ENCODE results near the gene ARHGAP44. TPM values are rescaled to one million over a fixed set of nuclear protein-coding genes. Genes with fewer than 3 reads are reported as not detected.
A peak's percentile ranks its signal among the peaks of the same experiment; 100 is the strongest.

The ARHGAP44 gene, protein sequence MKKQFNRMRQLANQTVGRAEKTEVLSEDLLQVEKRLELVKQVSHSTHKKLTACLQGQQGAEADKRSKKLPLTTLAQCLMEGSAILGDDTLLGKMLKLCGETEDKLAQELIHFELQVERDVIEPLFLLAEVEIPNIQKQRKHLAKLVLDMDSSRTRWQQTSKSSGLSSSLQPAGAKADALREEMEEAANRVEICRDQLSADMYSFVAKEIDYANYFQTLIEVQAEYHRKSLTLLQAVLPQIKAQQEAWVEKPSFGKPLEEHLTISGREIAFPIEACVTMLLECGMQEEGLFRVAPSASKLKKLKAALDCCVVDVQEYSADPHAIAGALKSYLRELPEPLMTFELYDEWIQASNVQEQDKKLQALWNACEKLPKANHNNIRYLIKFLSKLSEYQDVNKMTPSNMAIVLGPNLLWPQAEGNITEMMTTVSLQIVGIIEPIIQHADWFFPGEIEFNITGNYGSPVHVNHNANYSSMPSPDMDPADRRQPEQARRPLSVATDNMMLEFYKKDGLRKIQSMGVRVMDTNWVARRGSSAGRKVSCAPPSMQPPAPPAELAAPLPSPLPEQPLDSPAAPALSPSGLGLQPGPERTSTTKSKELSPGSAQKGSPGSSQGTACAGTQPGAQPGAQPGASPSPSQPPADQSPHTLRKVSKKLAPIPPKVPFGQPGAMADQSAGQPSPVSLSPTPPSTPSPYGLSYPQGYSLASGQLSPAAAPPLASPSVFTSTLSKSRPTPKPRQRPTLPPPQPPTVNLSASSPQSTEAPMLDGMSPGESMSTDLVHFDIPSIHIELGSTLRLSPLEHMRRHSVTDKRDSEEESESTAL
- total RNA-seq, result 6.4 TPM

DNA sequence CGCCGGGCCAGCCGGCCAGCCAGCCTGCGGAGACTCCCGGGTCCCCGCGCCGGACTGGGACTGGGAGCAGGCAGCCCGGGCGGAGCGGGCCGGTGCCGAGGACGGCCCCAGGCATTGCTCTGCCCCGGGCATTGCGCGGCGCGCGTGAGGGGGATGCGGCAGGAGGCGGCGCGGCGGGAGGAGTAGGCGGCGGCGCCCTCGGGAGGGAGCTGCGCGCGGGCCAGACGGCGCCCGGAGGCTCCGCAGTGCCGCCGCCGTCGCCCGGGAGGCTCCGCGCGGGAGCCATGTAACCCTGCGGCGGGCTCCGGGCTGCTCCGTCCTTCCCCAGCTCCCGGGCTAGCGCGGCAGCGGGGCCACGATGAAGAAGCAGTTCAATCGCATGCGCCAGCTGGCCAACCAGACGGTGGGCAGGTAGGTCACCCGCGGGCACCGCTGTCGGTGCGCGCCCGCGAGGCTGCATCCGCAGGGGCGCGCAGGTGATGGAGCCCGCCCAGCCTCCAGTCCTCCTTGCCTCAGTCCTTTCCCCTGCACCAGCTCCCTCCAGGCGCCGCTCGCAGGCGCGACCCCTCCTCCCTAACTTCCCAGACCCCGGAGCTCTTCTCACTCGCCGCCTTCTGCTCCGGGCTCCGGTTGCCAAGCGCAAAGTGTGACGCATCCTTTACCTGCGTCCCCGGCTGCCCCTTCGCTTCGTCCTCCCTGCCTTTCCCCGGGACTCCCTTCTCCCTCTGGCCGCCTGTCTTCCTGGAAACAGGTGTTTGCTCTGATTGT lies at the start of gene ARHGAP44:
ARHGAP44 (plus strand) TSS at position 18 of the 768 bp plus-strand sequence; CDS start at position 359, 341 bp downstream.
- DNase-seq (ENCODE audit: low spot score) (no peak), ATAC-seq (peak; percentile 93)
- intact Hi-C loops (cut with DNase I), result no loop called here

DNA sequence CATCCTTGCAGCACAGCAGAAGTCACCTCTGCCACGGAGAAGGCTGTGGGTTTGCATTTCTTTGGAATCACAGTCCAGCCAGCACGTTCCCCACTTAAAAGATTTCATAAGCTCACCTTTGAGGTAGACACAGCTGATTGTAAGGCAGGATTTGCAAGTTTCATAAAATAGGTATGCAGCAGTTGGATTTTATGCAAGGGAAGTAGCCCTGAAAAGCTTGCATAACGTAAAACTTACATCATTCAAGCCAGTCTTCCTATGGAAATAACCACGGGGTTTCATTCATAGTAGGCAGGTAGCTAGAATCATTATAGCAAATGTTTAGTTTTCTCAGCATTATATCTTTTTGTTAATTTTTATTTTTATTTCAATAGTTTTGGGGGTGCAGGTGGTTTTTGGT lies 49.8 kb upstream of the ARHGAP44 start:
- DNase-seq (ENCODE audit: low spot score), result no peak
- no peak for ATAC-seq
- intact Hi-C loops (cut with DNase I), result no loop called here

DNA sequence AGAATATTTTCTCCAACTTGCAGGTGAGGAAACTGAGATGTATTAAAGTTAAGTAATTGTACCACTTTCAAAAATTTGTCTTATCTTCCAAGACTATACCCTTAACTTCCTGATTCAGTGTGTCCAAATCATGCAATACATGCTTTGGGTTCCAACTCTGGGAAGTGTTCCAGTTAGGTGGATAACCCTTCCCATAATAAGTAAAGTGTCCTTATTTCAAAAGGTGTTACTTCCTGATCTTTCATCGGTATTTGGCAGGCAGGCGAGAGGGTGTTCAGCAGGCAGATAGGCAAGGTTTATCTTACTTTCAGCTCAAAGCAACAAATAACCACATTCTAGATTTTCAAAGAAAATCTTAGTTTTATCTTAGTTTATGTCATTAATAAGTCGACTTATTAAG lies 46.3 kb upstream of the ARHGAP44 start:
- intact Hi-C loops (cut with DNase I), result no loop called here
- no peak for ATAC-seq
- DNase-seq (ENCODE audit: low spot score), result no peak

DNA sequence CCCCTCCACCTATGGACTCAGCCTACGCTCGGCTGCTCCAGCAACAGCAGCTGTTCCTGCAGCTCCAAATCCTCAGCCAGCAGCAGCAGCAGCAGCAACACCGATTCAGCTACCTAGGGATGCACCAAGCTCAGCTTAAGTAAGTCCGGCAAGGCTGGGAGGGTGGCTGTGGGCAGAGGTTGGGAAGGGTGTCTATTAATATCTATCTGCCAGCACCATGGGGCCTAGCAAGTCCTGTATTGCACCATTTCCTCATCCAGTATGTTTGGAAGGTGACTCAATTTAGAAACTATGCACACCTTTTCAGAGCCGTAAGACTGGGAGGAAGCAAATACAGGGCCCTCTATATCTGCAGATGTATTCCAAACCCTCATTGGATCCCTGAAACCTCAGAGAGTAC lies 45.0 kb upstream of the ARHGAP44 start:
- no peak for ATAC-seq
- DNase-seq (ENCODE audit: low spot score), result no peak
- intact Hi-C loops (cut with DNase I), result no loop called here

DNA sequence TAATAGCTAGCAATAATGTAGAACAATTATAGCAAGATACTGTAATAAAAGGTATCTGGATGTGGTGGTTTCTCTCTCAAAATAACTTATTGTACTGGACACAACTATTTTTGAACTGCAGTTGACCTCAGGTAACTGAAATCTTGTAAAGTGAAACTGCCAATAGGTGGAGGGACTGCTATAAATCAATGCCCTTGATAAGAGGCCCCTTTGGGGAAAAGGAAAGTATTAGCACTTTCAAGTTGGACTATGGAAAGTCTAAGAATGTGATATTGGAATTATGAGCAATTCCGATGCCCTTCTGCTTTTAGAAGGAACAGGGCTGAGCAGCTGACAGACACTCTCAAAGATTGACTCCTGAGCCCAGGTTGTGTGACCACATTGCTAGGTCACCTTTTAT lies 44.5 kb upstream of the ARHGAP44 start:
- DNase-seq (ENCODE audit: low spot score), result no peak

DNA sequence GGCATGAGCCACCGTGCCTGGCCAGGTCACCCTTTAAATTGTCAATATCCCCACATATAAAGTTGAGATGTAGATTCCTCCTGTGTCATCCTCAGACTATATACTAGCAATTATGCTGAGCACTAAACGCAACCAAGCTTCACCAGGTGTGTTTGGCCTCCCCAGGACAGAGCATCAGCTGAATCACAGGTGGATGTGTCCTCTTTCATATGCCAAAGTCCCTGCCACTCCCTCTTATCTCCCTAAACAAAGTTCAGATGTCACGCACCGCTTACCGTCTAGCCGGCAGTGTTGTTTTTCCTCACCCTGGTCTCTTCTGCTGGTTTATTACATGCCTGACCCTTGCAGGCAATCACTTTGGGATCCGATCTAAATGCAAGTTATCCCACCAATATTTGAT lies 43.8 kb upstream of the ARHGAP44 start:
- DNase-seq (ENCODE audit: low spot score), result no peak
- ATAC-seq, result no peak
- intact Hi-C loops (cut with DNase I), result no loop called here

More for the DNA sequence above, 44.5 kb upstream of the ARHGAP44 start:
- ATAC-seq, result no peak
- intact Hi-C loops (cut with DNase I), result no loop called here

DNA sequence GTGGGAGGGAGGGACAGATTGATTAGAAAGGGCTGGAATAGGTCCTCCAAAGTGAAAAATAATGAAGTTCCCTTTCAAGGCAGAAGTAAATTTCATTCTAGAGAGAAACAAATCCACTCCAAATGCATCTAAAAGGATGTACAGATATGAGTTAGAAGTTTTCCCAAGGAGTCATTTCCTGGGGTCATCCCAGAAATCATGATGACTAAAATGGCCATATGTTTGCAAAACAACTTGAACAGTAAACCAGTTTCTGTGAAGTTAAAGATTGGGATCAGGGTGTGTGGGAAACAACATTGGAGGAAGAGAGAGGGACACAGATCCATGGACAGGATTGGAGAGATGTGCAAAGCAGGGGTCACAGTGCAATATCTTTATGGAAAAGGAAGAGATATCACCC lies 32.5 kb upstream of the ARHGAP44 start:
- DNase-seq (ENCODE audit: low spot score) (no peak), ATAC-seq (no peak)
- intact Hi-C loops (cut with DNase I), result no loop called here

DNA sequence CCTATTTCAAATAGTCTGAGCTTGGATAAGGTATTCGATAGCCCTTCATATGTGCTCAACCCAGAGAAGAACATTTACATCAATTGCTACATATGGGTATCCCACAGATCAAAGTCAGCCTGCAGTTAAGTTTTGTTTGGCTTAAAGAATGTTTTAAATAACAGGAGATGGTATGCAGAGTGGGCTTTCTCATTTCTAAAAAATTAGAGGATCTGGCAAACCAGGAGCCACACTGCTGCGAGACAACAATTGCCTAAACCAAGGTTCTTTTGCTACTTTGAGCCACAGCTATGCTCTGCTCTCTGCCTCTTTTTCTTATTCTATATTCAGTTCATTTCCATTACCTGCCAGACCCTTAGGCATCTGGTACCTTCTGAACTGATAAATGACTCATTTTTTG lies 30.2 kb upstream of the ARHGAP44 start:
- DNase-seq (ENCODE audit: low spot score), result no peak
- no peak for ATAC-seq
- intact Hi-C loops (cut with DNase I), result no loop called here

DNA sequence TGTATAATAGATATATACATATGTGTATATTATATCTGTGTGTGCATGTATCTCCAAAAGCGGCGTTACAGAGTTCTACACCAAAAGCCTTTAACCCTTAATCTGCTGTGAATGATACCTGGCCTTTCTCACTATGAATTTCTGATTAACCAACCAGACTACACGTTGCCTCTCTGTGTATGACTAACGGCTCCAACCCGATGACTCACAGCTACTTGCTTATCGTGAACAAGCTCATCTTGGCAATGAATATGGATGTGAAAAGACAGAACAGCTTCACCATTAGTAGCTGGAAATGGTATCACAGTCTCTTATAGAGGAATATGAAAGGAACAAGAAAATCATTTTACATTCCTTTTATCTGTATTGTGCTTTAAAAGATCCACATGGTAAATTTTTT lies 23.8 kb upstream of the ARHGAP44 start:
- DNase-seq (ENCODE audit: low spot score) (no peak), ATAC-seq (no peak)
- intact Hi-C loops (cut with DNase I), result no loop called here

DNA sequence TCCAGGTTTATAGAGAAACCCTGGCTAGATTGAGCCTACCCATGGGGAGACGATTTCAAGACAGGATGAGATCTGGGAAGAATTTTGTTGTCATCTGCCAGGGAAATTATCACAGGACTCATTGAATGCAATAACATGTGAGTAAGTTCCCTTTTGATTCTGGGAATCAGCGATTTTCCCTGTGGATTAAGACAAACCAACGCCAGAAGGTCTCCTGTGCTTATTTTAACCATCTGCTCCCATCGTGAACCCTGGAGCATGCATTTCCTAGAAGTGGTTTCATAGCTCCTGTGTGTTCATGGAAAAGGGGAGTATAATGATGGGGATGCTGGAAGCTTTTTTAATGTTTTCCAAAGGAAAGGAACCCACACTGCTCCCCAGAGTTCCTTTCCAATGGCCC lies 21.0 kb upstream of the ARHGAP44 start:
- ATAC-seq, result peak; percentile 84
- intact Hi-C loops (cut with DNase I), result no loop called here
- DNase-seq (ENCODE audit: low spot score), result no peak

DNA sequence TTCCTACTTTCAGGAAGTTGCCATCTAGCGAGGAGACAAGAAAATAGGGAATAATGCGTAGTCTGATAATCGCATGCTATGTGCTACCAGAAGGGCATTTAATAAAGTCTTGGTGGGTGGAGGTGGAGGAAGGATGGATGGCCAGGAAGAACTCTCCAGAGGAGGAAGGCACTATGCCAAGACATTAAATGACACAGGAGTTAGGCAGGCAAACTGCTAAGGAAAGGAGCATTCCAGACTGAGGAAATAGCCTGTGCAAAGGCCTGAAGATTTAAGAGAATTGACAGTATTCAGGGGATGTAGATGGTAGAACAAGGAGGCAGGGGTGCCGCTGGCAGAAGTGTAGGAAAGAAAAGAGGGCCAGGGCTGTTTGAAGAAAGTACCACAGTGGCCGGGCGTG lies 19.3 kb upstream of the ARHGAP44 start:
- ATAC-seq (no peak), DNase-seq (ENCODE audit: low spot score) (no peak)
- intact Hi-C loops (cut with DNase I), result no loop called here

DNA sequence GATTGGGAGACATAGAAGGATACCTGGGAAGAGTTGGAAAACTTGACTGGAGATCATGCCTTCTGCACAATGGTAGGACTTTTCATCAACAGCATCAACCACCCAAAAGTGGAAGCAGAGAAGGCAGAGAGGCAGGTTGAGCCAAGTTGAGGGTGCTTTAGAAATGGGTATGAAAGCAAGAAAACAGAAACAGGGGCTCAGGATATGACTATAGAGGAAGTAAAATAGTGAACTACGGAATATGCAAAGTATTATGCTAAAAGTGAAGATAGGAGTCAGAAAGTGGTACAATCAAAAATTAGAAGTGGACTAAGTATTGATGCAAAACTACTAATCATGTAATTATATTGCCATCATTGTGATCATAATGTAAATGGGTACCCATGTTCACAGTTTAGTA lies 16.1 kb upstream of the ARHGAP44 start:
- no peak for ATAC-seq
- intact Hi-C loops (cut with DNase I), result no loop called here
- no peak for DNase-seq (ENCODE audit: low spot score)

DNA sequence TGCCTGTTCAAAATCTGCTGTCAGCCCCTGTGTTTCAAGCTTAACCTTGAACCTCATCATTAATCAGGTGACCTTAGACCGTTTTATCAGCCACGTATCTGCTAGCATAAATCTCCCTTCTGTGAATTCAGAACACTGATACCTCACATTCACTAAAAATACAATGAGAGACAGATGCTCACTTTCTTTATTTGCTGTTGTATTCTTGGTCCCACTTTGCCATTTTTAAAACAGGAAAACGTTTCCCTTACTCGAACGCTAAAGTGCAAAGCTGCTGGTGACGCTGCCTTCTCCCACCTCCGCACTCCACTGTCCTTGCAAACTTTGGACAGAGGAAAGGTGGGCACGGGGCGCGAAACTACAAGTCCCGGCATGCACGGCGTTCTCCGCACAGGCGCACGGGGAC lies 220 bp upstream of the ARHGAP44 start:
- ATAC-seq (no peak), DNase-seq (ENCODE audit: low spot score) (peak; percentile 73)
- intact Hi-C loops (cut with DNase I), result no loop called here

DNA sequence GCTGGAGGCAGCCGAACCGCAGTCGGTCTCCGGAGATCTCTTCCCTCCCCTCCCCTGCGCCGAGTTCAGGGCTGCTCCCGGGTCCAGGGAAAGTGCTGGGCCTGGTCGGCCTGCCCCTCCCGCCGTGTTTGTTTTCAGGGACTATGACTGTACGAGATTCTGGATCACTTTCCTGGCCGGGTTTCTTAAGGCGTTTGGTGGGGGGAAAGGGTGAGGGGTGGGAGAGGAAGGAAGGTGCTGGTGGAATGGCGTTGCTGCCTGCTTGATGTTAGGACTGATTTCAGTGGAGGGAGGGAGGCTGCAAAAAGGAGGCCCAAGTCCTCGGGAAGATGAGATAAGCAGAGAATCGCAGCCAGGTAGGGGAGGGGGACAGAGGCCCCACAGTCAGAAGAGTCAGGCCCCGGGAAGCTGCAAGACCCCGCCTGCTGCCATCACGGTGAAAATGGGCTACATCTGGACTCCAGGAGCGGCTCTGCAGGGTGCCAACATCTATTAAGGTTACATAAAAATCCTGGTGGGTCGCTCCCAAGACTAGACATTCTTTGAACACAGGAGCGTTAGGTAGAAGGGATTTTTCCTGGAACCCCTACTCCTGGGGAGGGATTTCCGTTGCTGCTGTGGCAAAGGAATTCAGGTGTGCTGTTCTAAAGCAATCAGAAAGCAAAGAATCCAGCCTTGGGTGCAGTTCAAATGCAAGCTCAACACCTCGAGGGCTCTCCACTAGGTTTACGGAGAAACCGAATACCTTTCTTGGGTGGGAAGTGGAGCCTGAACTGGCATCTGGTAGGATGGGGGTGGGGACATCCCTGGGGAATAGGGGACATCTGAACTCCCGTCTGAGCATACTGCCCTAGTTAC lies 1.2 kb downstream of the ARHGAP44 start:
- no peak for ATAC-seq
- intact Hi-C loops (cut with DNase I), result no loop called here
- DNase-seq (ENCODE audit: low spot score), result no peak

DNA sequence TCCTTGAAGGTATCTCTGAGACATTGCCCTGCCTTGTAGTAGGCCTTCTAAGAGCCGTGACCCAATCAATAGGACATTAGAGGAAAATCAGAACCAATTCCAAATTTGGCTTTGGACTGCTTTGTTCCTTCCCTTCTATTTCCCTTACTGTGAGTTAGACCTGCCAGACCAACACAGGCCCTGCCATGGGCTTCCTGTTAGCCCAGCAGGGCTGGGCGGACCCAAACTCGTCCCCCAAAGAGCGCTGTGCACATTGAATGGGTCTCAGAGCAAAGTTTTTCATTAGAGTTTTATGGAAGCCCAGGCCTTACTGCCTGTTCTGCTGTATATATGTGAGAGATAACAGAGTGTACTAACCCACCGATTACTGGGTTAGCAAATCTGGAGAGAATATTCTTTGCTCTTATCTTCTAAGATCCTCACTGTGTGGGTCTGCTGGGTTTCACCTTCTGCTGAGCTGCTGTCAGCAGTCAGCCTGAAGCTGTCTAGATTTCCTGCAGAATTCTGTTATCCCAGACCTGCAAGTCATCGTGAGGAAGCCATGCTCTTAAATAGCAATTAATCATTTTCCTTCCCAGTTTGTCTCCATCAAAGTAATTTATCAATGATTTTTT lies 5.7 kb downstream of the ARHGAP44 start:
- DNase-seq (ENCODE audit: low spot score) (no peak), ATAC-seq (no peak)
- intact Hi-C loops (cut with DNase I), result no loop called here

DNA sequence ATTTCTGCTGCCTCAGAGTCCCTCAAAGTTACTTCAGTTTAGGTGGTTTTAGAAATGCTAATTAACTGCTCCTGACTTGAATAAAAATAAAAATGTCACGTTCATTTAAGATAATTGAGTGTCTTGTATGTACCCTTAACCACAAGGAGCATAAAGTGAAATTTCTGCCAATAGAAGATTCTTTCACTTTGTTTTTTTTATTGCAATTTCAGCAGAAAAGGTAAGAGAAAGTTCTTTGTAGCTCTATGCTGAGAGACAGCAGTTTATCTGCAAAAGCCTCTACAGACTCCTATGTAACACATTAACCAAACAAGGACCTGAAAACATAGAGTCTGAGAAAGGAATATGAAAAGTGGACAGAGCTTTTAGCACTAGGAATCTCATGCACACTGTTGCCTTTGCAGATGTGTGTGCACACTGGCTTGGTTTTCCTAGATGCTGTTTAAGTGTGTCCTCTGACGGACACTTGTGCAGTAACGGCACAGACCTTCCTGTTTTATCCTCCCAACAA lies 11.6 kb downstream of the ARHGAP44 start:
- intact Hi-C loops (cut with DNase I), result no loop called here
- DNase-seq (ENCODE audit: low spot score) (no peak), ATAC-seq (no peak)

DNA sequence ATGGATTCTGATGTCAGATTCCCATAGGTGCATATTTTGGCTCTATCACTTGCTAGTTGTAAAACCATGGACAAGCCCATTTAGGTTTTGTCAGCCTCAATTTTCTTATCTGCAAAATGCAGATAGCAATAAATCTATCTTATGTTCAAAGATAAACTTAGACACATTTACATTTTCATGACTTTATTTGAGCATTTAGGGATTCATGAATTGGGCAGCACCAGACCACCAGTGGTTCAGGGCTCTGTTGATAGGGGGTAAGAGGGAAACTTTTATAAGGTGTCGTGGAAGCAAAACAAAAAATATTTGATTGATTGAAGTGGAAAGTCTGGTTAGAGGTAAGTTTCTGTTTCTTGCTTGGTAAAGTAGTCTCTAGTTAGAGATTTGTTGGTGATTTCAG lies 17.3 kb downstream of the ARHGAP44 start:
- DNase-seq (ENCODE audit: low spot score) (no peak), ATAC-seq (no peak)
- intact Hi-C loops (cut with DNase I), result no loop called here

DNA sequence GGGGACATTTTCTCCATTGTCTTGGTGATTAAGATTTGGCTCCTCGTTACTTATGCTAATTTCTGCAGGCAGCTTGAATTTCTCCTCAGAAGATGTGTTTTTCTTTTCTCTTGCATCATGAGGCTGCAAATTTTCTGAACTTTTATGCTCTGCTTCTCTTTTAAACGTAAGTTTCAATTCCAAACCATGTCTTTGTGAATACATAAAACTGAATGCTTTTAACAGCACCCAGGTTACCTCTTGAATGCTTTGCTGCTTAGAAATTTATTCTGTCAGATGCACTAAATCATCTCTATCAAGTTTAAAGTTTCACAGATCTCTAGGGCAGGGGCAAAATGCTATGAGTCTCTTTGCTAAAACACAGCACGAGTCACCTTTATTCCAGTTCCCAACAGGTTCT lies 19.4 kb downstream of the ARHGAP44 start:
- no peak for DNase-seq (ENCODE audit: low spot score)
- intact Hi-C loops (cut with DNase I), result no loop called here
- no peak for ATAC-seq
